GM19351 (cell line): ENCODE measurements around the gene OR8B3.
"Not testable (repeated sequence)": the region's sequence is repeated elsewhere in the genome, so short reads cannot be mapped to it uniquely, and the experiment has no call there.

Experiments
- ATAC-seq: cut with Tn5 transposase; IDR thresholded peaks from one replicate; pipeline ENCODE4 v1.9.1; 2021; ENCODE audit warnings: mild to moderate bottlenecking, moderate library complexity; ENCODE audit not compliant: unreplicated experiment

OR8B3 gene

GRCh38 chr11:124398924-124399323, at the start of gene OR8B3:
Gene OR8B3 (minus strand): TSS chr11:124399024. CDS start chr11:124397351, 1,673 bp downstream.
- no peak for ATAC-seq

GRCh38 chr11:124446916-124447315, 48.1 kb upstream of the OR8B3 start:
- no peak for ATAC-seq

DNA sequence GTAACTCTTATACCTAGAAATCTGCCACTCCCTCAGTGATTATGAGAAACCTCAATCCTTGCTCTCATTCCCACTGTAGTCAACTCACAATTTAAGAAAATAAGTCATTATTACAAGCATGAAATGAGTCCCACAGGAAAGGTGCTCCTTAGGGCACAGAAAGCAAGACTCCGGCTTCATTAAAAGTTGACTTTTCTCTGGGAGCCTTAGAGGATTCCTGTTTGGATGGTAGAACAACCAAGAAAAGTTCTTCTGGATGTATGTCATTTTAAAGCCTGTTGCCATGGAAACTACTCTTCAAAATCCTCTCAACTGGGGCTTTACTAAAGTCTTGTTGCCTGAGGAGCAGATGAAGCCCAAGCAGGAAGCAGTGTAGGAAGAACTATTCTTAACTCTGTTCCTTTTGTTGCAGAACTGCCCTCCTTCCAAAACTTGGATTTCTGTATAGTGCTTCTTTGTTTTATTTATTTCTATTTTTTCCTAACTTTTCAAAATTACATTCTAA, 46.9 kb upstream of the OR8B3 start, which contains the start of gene OR8B8:
Gene OR8B8, minus strand, starts transcription at position 51 of the 505 bp plus-strand sequence. CDS start 4,611 bp downstream, outside the sequence.
- no peak for ATAC-seq

DNA sequence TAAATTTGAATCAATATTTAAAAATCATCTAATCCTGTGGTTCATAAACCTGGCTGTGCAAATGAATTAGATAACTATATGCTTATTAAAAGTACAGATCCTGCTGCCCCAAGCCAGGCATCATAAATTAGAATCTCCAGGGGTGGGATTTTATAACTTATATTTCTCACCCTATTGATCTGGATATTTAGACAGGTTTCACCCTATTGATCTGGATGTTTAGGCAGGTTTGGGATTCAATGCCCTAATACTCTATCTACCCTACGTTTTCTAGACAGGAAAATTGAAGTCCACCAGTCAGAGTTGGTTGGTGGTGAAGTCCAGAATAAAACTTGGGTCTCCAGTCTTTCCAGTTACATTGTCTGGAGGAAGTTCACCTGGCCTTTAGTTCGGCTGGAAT, 44.0 kb upstream of the OR8B3 start:
- ATAC-seq: no peak

GRCh38 chr11:124442442-124442841, 43.6 kb upstream of the OR8B3 start:
- ATAC-seq: no peak

DNA sequence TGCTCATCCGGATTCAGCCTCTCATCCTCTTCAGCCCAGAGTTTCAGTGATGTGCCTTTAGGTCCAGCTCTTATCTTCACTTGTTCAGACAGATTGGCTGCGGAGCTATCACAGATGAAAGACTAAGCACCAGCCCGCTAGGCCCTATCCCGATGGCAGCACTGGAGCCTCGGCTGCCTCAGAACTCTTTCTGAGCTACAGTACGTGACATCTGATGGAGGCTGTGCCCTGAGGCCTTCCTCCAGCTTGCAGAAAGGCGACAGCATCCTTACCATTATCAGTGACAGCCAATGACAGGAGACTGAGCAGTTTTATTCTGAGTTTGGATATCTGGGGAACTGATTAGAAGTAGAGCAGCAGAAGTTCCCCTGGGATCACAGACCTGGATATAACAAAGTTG, 42.7 kb upstream of the OR8B3 start:
- no peak for ATAC-seq

GRCh38 chr11:124441081-124441480, 42.3 kb upstream of the OR8B3 start:
- ATAC-seq: no peak

GRCh38 chr11:124440608-124441007, 41.8 kb upstream of the OR8B3 start:
- no peak for ATAC-seq

GRCh38 chr11:124434699-124435098, 35.9 kb upstream of the OR8B3 start:
- ATAC-seq: no peak

- no peak for ATAC-seq
Observed at GRCh38 chr11:124429599-124429998, 30.8 kb upstream of the OR8B3 start.

DNA sequence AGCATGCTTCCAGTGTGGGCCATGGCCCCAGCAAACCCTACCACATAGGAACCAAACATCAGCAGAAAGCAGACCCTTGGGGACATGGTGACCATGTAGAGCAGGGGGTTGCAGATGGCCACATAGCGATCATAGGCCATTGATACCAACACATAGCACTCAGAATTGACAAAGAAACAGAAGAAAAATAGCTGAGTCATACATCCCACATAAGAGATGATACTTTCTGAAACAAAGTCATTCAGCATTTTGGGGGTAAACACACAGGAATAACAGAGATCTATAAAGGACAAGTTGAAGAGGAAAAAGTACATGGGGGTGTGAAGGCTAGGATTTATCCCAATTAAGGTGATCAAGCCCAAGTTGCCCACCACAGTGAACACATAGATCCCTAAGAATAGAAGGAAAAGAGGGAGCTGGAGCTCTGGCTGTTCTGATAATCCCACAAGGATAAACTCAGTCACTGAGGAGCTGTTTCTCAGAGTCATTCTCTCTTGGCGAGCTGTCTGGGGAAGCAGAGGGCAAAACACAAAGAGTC, 25.6 kb upstream of the OR8B3 start, which contains the start of gene OR8B4:
Gene OR8B4, minus strand, starts transcription at position 488 of the 538 bp plus-strand sequence. Its CDS starts 0 bp downstream, at position 488.
- ATAC-seq: no peak

- ATAC-seq: no peak
Observed at GRCh38 chr11:124421043-124421442, 22.2 kb upstream of the OR8B3 start.

DNA sequence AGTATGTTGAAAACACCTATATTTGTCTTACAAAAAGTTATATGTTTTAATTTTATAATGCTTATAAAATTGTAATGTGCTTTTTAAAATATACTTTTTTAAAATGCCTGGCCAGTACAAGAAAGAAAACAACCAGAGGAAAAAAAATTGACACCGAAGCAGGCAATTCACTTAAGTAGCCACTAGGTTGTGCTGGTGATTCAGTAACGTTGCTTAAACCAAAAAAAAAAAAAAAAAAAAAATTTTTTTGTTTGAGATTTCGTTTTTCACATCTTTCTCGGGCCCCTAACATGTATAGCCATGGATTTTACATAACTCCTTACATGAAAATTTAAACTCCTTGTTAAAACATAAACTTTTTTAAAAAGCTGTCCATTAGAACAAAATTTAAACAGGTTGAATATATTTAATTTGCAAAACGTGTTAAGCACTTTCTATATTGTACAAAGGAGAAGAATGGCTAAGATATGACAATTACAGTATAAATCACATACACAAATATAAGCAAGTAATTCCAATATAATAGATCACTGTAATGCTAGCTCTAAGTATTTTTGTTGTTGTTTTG, 16.6 kb upstream of the OR8B3 start:
- ATAC-seq: no peak

DNA sequence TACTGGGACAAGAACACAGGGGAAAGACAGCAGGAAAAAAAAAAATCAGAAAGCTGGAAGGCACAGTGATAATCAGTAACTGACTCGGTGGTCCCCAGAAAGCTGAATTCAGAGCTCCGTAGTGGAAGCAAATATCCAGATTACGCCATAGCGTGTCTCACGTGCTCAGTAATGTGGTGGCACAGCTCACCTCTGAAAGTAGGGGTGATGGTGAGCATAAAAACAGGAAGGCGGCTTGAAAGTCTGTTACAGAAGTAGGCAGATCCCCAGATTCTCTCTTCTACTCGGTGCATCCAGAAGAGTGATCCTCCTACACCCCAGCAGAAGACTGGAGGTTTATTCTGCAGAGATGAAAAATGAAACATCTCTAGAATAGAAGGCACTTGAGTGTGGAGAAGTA, 11.1 kb upstream of the OR8B3 start:
- no peak for ATAC-seq

DNA sequence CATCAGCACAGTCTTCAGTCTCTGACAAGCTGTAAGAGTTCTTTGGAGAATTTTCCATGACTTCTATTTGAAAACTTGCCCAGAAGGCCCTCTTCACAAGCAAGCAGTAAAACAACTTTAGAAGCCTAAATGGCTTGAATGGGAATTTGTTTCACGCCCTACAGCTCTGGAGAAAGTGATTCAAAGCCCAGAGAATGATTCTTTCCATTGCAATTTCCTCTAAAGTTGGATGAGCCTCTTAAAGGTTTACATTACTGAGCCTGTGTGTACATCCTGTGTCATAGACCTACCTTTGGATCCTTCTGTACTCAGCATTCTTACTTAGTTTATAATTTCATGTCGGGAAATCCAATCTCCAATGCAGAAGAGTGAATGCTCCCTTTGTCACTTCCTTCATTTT, 6.8 kb upstream of the OR8B3 start:
- ATAC-seq: no peak

- ATAC-seq: not testable (repeated sequence)
Observed at GRCh38 chr11:124403186-124403585, 4.4 kb upstream of the OR8B3 start.

GRCh38 chr11:124402326-124402922, 3.6 kb upstream of the OR8B3 start:
- peak; percentile 97 for ATAC-seq

GRCh38 chr11:124396847-124397246, 2.0 kb downstream of the OR8B3 start:
- ATAC-seq: not testable (repeated sequence)

DNA sequence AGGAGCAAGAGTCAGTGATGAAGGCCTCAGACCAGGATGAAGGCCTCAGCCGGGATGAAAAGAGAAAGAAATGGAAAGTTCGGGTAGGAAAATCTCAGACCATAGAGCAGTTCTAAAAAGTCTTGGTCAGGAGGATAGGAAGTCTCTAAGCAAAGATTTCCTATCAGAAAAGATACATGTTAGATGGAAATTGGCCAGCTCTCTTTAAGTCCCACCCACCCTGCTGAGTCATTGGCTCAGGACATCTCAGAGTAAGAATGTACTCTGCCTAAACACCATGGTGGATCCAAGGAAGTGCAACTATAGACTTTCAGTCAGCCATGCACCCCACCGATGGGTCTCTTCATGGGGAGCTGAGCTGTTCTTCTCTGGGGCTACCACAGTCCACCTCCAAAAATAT, 4.4 kb downstream of the OR8B3 start:
- ATAC-seq: no peak

- no peak for ATAC-seq
Observed at GRCh38 chr11:124384399-124384798, 14.4 kb downstream of the OR8B3 start, which contains the start of gene OR8B2. Gene OR8B2 (minus strand): TSS chr11:124384499. CDS start chr11:124383343, 1,156 bp downstream.

GRCh38 chr11:124382857-124383256, 16.0 kb downstream of the OR8B3 start:
- ATAC-seq: not testable (repeated sequence)

DNA sequence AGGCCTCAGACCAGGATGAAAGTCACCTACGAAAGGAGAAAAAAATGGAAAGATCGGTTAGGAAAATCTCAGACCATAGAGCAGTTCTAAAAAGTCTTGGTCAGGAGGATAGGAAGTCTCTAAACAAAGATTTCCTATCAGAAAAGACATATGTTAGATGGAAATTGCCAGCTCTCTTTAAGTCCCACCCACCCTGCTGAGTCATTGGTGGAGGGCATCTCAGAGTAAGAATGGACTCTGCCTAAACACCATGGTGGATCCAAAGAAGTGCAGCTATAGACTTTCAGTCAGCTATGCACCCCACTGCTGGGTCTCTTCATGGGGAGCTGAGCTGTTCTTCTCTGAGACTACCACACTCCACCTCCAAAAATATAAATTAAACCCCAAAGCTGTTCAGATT, 18.2 kb downstream of the OR8B3 start:
- no peak for ATAC-seq
